Measurements from ENCODE around the gene ALG5.

The ALG5 gene

GRCh38 chr13:36915106-36915505 lies 84.0 kb downstream of the ALG5 start:
- no peak for TF ChIP-seq CTCF (IDR thresholded peaks at IDR 0.05; ENCODE audit: low read depth, low read length, missing control alignments)
- DNase-seq, result no peak
- no peak overlapping the region for H3K27ac ChIP-seq
- H3K36me3 ChIP-seq (replicated peaks), result no peaks in the 10 kb centered on the region
- H3K27me3 ChIP-seq (replicated peaks), result no peaks in the 10 kb centered on the region
- in situ Hi-C loops (cut with HindIII; ENCODE audit: low pct_ligation_motif_present, low sequenced_read_pairs), result no loop called here
- H3K4me3 ChIP-seq (ENCODE audit: low read depth, low read length), result no peak overlapping the region

GRCh38 chr13:36914648-36915047 lies 84.5 kb downstream of the ALG5 start:
- in situ Hi-C loops (cut with HindIII; ENCODE audit: low pct_ligation_motif_present, low sequenced_read_pairs), result no loop called here
- no peak for DNase-seq
- H3K27me3 ChIP-seq (replicated peaks), result no peaks in the 10 kb centered on the region
- no peak overlapping the region for H3K27ac ChIP-seq
- TF ChIP-seq CTCF (IDR thresholded peaks at IDR 0.05; ENCODE audit: low read depth, low read length, missing control alignments), result no peak
- no peak overlapping the region for H3K4me3 ChIP-seq (ENCODE audit: low read depth, low read length)
- no peaks in the 10 kb centered on the region for H3K36me3 ChIP-seq (replicated peaks)

GRCh38 chr13:36913463-36913862 lies 85.7 kb downstream of the ALG5 start:
- TF ChIP-seq CTCF (IDR thresholded peaks at IDR 0.05; ENCODE audit: low read depth, low read length, missing control alignments), result no peak

DNA sequence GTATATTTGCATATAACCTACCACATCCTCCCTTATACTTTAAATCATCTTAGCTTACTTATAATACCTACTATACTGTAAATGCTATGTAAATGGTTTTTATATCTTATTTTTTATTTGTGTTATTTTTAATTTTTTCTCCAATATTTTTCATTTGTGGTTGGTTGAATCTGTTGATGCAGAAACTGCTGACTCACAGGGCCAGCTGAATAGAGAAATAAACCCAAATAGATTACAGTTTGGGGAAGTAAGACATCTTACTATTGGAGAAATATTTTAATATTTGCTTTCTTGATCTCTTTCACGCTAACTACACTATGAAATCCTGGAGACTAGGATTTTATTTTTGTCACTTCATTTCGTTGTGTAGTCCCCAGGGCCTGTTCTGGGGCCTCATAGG lies 86.2 kb downstream of the ALG5 start:
- no peaks in the 10 kb centered on the region for H3K36me3 ChIP-seq (replicated peaks)
- no peaks in the 10 kb centered on the region for H3K27me3 ChIP-seq (replicated peaks)
- in situ Hi-C loops (cut with HindIII; ENCODE audit: low pct_ligation_motif_present, low sequenced_read_pairs), result no loop called here
- TF ChIP-seq CTCF (IDR thresholded peaks at IDR 0.05; ENCODE audit: low read depth, low read length, missing control alignments), result no peak
- no peak overlapping the region for H3K4me3 ChIP-seq (ENCODE audit: low read depth, low read length)
- H3K27ac ChIP-seq, result no peak overlapping the region
- no peak for DNase-seq

More at GRCh38 chr13:36913463-36913862, 85.7 kb downstream of the ALG5 start:
- in situ Hi-C loops (cut with HindIII; ENCODE audit: low pct_ligation_motif_present, low sequenced_read_pairs), result no loop called here
- H3K4me3 ChIP-seq (ENCODE audit: low read depth, low read length), result no peak overlapping the region
- no peak for DNase-seq
- H3K36me3 ChIP-seq (replicated peaks), result no peaks in the 10 kb centered on the region
- H3K27ac ChIP-seq, result no peak overlapping the region
- H3K27me3 ChIP-seq (replicated peaks), result no peaks in the 10 kb centered on the region

DNA sequence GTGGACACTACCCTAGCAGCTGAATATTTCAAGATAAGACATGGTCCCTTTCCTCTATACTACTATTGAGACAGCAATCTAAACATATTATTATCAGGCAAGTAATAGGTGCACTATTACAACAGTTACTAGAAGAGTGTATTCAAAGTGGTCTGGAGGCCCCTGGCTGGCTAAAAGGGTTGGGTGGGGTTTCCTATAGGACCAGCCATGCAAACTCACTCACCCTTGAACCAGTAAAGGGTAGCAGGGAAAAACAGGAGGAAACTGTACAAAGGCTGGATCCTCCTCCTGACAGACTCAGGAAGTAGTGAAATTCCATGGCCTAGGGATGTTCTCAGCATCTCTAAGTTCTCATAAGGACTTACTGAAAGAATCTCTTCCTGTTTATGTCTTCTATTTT lies 86.8 kb downstream of the ALG5 start:
- no peak overlapping the region for H3K4me3 ChIP-seq (ENCODE audit: low read depth, low read length)
- H3K27ac ChIP-seq, result no peak overlapping the region
- in situ Hi-C loops (cut with HindIII; ENCODE audit: low pct_ligation_motif_present, low sequenced_read_pairs), result no loop called here
- DNase-seq, result no peak
- H3K27me3 ChIP-seq (replicated peaks), result no peaks in the 10 kb centered on the region
- TF ChIP-seq CTCF (IDR thresholded peaks at IDR 0.05; ENCODE audit: low read depth, low read length, missing control alignments), result no peak
- no peaks in the 10 kb centered on the region for H3K36me3 ChIP-seq (replicated peaks)

- no peak overlapping the region for H3K27ac ChIP-seq
- no peak for TF ChIP-seq CTCF (IDR thresholded peaks at IDR 0.05; ENCODE audit: low read depth, low read length, missing control alignments)
These were observed 88.6 kb downstream of the ALG5 start for GRCh38 chr13:36910545-36910944.

More at GRCh38 chr13:36910545-36910944, 88.6 kb downstream of the ALG5 start:
- in situ Hi-C loops (cut with HindIII; ENCODE audit: low pct_ligation_motif_present, low sequenced_read_pairs), result no loop called here
- Histone ChIP-seq H3K36me3 (replicated peaks) (no peaks in the 10 kb centered on the region), H3K27me3 (replicated peaks) (no peaks in the 10 kb centered on the region), H3K4me3 (ENCODE audit: low read depth, low read length) (no peak overlapping the region)
- DNase-seq, result no peak
